Measurements from ENCODE around the gene SIGLEC11. TPM values are rescaled to one million over a fixed set of nuclear protein-coding genes. Genes with fewer than 3 reads are reported as not detected.
A peak's percentile ranks its signal among the peaks of the same experiment; 100 is the strongest.

Gene SIGLEC11
- total and polyA plus RNA-seq, 2 of the 13 experiments (the other 11 are each of a cell fraction or from before 2014, with no cell fraction given) = not detected

DNA sequence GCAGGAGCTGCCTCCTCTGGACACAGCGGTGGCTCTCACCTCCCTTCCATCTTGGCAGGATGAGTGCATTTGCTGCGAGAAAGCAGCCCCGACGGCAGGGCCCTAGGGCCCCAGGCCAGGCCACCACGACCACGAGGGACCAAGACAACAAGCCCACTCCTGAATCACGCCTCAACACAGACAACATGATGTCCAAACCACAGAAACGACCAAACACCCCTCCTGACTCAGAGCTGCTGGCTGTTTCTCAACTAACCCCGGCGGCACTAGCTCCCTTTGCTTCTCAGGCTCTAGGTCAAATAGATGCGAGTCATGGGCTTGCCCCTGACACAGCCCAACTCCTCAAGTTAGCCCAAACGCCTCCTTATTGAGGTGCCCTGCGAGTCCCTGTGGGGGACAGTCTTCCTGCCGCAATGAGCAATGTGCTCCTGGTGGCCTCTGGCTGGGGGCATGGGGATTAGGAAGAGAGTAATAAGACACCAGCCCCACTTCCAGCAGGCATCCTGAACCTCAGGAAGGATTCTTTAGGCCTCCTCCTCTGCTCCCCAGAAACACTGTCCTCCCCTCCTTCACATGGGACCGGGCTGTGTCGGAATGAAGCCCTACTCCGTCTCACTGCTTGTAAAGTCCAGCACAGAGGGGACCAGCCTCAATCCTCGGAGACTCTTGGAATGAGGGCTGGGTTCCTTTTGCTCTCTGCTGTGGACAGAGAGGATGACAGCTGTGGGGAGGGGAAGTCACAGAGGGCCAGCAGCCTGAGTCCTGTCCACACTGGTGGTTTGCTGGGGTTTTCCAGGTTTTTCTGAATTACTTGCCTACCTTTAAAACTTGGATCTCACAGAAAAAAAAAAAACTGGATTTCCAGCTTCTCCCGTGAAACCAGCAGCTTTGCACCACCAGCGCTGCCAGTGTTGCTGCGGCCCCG is 38.8 kb downstream of the SIGLEC11 start:
- Histone ChIP-seq H3K36me3 (replicated peaks in 1 of 2; ENCODE audit: control insufficient read depth in 1 of 2, insufficient read depth in 2 of 2, low read length in 2 of 2) (peaks cover 13 to 52% of the 10 kb centered on the region in 2 experiments; a peak in 4 of 5 replicates), H3K27me3 (ENCODE audit: control insufficient read depth in 1 of 2, insufficient read depth in 2 of 2, low read length in 2 of 2) (no peaks in the 10 kb centered on the region), H3K4me1 (ENCODE audit: insufficient read depth, low read length) (peaks cover 9% of the 10 kb centered on the region), H3K4me3 (replicated peaks in 1 of 3; ENCODE audit: insufficient read depth in 1 of 3, low read depth in 2 of 3, low read length in 3 of 3) (no peak overlapping the region), H4K20me1 (ENCODE audit: insufficient read depth, low read length) (peaks cover 2% of the 10 kb centered on the region; the same call in 1 of the 2 replicates), H3K4me2 (ENCODE audit: low read depth, low read length) (no peak overlapping the region), H3K9ac (ENCODE audit: insufficient read depth, low read depth, low read length) (no peak overlapping the region), H3K79me2 (ENCODE audit: insufficient read depth, low read length) (peaks cover 67% of the 10 kb centered on the region), H3K9me3 (ENCODE audit: low read length) (no peaks in the 10 kb centered on the region), H3K27ac (ENCODE audit: extremely low read length, insufficient read depth, low read length) (no peak overlapping the region), H2AFZ (ENCODE audit: low read length) (no peak overlapping the region)
- FAIRE-seq (no peak), DNase-seq (ENCODE audit: low spot score) (no peak), ATAC-seq (no peak)
- POLR2A ChIA-PET = interaction anchor here (1.9 kb wide), 1 partner anchor 53 kb away, joined by 5 read pairs; no protein-coding TSS in a partner anchor
- TF ChIP-seq AGO2 (optimal IDR thresholded peaks at IDR 0.05; ENCODE audit: low read depth, low read length) (peak; percentile 53), NFIC (IDR thresholded peaks at IDR 0.05; ENCODE audit: low read length) (no peak)
- CTCF ChIA-PET (ENCODE audit: low intra/inter-chr PET ratio, low total read pairs) = no interaction called here
- BruUV-seq (replicated peaks) = no TSS peak
- intact Hi-C loops (cut with micrococcal nuclease; ENCODE audit: unreplicated experiment) (no loop called here), in situ Hi-C loops (cut with HindIII; ENCODE audit: extremely low pct_ligation_motif_present, low pct_unique_long_range_greater_than_20kb) (no loop called here)
- WGBS (ENCODE audit: low lambda C conversion rate) = 95% methylated on average over 16 of the region's 22 CpGs

- Histone ChIP-seq H3K4me3 (replicated peaks in 1 of 3; ENCODE audit: insufficient read depth in 1 of 3, low read depth in 2 of 3, low read length in 3 of 3) (no peak overlapping the region), H3K4me2 (ENCODE audit: low read depth, low read length) (no peak overlapping the region), H3K79me2 (ENCODE audit: insufficient read depth, low read length) (peaks cover 63% of the 10 kb centered on the region), H3K9me3 (ENCODE audit: low read length) (no peaks in the 10 kb centered on the region), H3K27me3 (ENCODE audit: control insufficient read depth in 1 of 2, insufficient read depth in 2 of 2, low read length in 2 of 2) (no peaks in the 10 kb centered on the region), H3K36me3 (replicated peaks in 1 of 2; ENCODE audit: control insufficient read depth in 1 of 2, insufficient read depth in 2 of 2, low read length in 2 of 2) (peaks cover 15 to 52% of the 10 kb centered on the region in 2 experiments; a peak in 4 of 5 replicates), H4K20me1 (ENCODE audit: insufficient read depth, low read length) (peaks cover 2% of the 10 kb centered on the region; the same call in 1 of the 2 replicates), H3K27ac (ENCODE audit: extremely low read length, insufficient read depth, low read length) (no peak overlapping the region), H2AFZ (ENCODE audit: low read length) (no peak overlapping the region), H3K9ac (ENCODE audit: insufficient read depth, low read depth, low read length) (no peak overlapping the region), H3K4me1 (ENCODE audit: insufficient read depth, low read length) (no peaks in the 10 kb centered on the region; the same call in 1 of the 2 replicates)
- no peak for DNase-seq (ENCODE audit: low spot score)
- intact Hi-C loops (cut with micrococcal nuclease; ENCODE audit: unreplicated experiment) (no loop called here), in situ Hi-C loops (cut with HindIII; ENCODE audit: extremely low pct_ligation_motif_present, low pct_unique_long_range_greater_than_20kb) (no loop called here)
- ChIA-PET CTCF (ENCODE audit: low intra/inter-chr PET ratio, low total read pairs) (no interaction called here), POLR2A (interaction anchor here (1.9 kb wide), 1 partner anchor 52 kb away, joined by 5 read pairs; no protein-coding TSS in a partner anchor)
- no peak for ATAC-seq
- FAIRE-seq = no peak
- BruUV-seq (replicated peaks) = no TSS peak
- peak; percentile 40 for TF ChIP-seq AGO2 (optimal IDR thresholded peaks at IDR 0.05; ENCODE audit: low read depth, low read length)
- TF ChIP-seq ZNF615 (CRISPR knock-in tag; IDR thresholded peaks at IDR 0.05; ENCODE audit: borderline replicate concordance) = no peak
- TF ChIP-seq RARG (CRISPR knock-in tag; IDR thresholded peaks at IDR 0.05; ENCODE audit: low read depth) = no peak
- 0 out of 2 replicates have a peak, but pooled peaks have one; percentile 12 for TF ChIP-seq RBFOX2 (IDR thresholded peaks at IDR 0.05; ENCODE audit: low read depth, low read length)
- no peak for TF ChIP-seq STAT6 (CRISPR knock-in tag; IDR thresholded peaks at IDR 0.05; ENCODE audit: borderline replicate concordance)
- WGBS (ENCODE audit: low lambda C conversion rate) = 94% methylated on average over 23 of the region's 24 CpGs
Observed at GRCh38 chr19:49920624-49921363, 40.2 kb downstream of the SIGLEC11 start.
